ENCODE results near the gene COX10.
"Not testable (repeated sequence)": the region's sequence is repeated elsewhere in the genome, so short reads cannot be mapped to it uniquely, and the experiment has no call there.

Gene COX10

DNA sequence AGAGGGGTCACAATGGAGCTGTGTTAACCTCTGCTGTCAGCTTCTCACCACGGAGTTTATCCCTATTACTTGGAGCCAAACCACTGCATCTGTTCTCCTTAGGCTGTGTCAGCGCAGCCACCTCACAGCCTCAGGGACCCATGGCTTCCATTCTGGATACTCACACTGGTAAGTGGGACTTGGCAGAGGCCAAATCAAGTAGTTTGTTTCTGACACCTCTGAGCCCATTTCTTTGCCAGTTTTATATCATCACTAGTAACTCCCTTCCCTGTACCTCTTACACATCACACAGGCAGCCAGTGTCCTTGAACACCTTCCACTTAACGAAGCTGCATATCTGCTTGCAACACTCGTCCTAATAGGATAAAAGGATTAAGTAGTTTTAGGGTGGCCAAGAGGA is 108.5 kb downstream of the COX10 start:
- DNase-seq (ENCODE audit: low read depth): not testable (repeated sequence)

DNA sequence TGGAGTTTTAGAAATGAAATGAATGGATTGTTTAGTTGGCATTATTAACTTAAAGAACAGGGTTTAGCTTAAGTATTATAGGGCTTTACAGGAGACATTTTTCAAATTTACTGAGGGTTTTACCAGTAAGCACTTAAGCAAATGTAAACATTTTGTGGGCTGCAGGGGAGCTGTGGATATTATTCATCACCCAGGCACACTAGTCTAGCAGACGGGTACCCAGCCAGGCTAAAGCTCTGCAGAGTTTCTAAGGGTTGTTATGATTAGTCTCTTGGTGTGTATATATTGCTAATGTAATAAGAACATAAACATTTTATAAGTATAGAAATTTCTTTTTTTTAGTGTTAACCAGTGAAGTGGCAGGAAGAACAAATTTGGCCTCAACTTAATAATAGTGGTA is 110.6 kb downstream of the COX10 start:
- not testable (repeated sequence) for DNase-seq (ENCODE audit: low read depth)

DNA sequence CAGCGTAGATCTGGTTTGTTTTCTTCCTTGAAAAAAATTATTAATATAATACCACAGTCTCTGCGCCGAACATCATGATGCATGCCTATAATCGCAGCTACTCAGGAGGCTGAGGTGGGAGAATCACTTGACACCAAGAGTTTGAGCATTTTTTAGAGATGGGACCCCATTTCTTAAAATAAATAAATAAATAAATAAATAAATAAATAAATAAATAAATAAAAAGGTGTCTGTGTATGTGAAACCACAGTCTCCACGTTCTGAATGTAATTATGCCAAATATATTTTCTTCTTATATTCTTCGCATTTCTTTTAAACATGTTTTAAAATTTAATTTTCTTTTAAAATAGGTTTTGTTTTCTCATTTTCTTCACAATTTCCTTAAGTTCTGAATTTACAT is 112.8 kb downstream of the COX10 start:
- DNase-seq (ENCODE audit: low read depth): not testable (repeated sequence)

DNA sequence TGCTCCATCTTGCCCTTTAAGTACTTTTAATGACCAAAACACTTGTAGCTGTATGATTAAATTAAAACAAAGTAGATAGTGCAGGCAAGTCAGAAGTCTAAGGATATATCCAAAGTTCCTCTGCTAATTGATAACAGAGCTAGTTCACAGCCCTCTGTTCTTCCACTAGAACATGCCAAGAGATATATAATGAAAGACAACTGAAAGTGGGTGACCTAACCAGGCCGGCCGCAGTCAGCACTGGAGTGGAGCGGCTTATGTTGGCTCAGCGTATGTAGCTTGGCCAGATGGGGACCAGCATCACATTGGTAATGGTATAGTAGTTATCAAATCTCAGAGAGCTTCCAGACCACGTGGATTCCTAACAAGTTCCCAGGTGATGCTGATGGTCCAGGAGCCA is 115.2 kb downstream of the COX10 start:
- DNase-seq (ENCODE audit: low read depth): not testable (repeated sequence)

DNA sequence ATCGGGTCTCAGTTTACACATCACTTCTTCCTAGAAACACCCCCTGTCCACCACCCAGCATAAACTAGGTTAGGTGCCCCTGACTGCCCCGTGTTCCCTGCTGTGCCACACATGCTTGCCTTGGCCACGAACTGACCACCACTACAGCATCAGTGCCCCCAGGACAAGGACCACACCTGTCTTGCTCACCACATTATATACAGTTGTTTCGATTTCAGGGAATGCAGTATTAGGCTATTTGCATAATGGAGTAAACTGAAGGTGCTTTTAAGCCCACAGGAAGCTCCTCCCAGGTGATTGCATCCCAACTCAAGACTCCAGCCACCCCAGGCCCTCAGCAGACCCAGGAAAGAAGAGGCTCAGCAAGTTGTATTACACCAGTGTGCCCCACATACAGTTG is 117.1 kb downstream of the COX10 start:
- not testable (repeated sequence) for DNase-seq (ENCODE audit: low read depth)

DNA sequence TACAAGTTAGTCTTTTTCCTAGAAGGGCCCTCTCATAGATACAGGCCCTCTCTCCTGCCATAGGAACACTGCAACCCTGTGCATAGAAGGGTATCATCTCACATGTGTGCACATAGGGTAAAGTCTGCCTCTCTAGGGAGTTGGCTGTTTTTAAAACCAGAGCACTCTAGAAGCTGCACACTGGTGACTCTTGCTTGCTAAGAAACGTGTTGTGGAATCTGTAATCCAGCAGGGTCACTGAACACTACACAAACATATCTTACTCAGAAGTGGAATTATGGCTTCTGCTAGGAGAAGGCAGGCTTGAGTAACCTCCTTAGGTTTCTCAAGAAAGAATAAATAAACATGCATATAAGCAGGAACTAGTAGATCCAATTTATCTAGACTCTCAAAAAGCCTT is 121.5 kb downstream of the COX10 start:
- DNase-seq (ENCODE audit: low read depth): not testable (repeated sequence)

DNA sequence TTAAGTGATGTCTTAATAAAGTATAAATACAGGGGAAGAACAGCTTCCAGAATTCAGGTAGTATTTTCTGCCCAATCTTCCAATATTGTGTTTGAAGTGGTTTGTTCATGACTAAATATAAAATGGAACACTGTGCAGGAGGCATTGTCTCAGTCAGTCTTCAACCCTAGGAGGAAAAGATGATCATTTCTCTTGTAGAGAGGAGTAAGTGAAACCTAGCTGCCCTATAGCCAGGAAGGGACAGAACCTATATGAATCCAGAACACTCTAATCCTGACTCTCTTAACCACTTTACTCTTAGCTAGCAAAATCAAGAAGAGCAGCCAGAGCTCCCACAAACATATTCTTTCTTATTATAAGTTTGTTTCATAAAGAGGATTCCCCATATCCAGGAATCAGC is 122.2 kb downstream of the COX10 start:
- DNase-seq (ENCODE audit: low read depth): not testable (repeated sequence)

DNA sequence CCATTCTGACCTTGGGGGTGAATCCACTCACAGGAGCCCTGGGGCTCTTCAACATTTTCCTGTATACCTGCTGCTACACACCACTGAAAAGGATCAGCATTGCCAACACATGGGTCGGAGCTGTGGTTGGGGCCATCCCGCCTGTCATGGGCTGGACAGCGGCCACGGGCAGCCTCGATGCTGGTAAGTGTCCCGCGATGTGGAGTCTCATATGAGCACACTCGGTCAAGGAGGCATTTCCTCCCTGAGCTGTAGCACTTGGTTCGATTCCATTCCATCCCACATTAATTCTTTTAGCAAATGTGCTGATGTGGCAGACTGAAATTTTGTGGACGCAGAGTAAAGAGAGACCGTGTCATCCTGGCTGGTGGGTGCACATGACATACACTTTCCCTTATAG is 122.7 kb downstream of the COX10 start:
- DNase-seq (ENCODE audit: low read depth): not testable (repeated sequence)

DNA sequence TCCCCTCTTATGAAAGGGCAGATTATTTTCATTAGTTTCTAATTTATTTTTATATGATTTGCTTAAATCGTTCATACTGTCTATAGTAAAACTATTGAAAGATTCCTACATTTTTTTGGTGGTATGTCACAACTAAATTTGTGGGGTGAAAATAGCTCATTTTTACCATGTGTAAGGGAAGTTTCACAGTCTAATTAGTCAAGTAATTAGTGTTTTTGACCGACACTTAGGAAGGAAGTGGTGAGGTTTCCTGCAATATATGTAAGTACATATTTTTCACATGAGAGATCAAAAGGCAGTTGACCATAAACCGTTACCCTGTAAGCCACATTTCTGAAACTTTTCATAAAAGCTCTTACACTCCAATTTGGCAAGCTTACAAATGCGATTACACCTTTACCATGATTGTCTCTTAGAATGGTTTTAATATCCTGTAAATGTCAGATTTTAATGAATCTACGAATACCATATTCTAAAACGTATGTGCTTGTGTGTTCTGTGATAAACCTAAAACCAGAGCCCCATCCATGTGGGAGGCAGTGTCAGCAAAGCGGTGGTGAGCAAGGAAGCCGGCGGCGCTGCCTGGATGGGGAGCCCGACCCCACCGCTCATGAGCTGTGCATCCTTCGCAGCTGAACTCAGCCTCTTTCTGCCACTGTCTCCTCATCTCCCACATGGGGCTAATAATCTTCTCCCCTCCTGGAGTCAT is 123.5 kb downstream of the COX10 start:
- not testable (repeated sequence) for DNase-seq (ENCODE audit: low read depth)

DNA sequence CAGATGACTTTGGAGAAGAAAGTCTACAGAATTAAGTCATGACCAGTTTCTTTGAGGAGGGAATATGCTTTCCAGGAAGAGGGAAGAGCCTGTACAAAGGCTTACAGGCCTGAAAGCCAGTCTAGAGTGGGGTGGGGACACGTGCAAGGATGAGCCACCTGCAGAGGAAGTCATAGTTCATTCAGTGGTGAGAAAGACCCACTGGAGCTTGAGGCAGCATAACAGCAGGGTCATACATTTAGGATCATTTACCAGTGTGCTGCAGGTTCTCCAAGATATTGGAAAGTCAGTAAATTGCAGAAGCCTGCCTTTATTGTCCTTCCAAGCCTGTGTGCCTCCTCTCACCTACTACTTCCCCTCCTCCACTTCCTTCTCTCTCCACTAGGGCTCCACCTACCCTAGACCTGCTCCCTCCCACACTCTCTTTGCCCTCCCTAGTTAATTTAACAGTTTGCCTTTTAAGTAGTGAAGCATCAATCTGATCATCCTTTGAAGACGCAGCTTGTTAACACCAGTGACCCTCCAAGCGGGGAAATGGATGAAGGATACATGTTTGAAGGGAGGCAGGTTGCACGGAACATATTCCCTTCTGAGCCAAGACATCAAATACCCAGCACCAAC is 127.2 kb downstream of the COX10 start:
- DNase-seq (ENCODE audit: low read depth): no peak

DNA sequence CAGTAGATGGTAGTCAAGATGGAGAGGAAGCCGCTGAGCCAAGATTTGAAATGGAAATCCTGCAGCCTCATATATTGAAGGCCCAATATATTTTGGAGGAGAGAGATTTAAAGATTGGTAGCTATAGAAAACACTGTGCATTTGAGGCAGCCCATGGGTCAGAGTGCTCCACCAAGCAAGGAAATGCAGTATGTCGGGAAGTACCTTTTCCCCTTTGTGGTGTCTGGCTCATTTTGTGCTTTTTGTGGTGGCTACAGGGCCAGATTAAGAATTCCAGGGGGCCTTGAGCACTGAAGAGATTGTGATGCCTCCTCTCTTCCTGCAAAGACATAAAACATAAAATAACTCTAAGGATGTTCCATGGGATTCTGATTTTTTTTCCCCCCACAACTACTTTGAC is 127.8 kb downstream of the COX10 start:
- DNase-seq (ENCODE audit: low read depth): no peak

DNA sequence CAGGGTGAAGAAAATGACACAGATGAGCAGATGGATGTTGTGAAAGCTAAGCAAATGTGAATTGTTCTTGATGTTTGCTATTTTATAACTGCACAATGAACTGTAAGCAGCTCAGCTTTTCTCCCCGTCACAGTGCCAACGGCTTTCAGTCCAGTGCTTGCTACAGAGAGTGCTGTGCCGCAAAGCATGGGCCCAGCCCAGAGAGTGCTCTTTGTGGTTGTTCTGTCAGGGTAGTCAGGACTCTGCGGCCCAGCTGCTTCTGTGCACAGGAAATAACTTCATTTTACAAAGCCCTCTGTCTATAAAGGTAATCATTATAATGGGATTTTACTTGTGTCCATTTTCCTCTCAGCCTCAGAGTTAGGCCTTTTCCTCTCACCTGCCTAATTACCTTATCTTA is 128.3 kb downstream of the COX10 start:
- no peak for DNase-seq (ENCODE audit: low read depth)

DNA sequence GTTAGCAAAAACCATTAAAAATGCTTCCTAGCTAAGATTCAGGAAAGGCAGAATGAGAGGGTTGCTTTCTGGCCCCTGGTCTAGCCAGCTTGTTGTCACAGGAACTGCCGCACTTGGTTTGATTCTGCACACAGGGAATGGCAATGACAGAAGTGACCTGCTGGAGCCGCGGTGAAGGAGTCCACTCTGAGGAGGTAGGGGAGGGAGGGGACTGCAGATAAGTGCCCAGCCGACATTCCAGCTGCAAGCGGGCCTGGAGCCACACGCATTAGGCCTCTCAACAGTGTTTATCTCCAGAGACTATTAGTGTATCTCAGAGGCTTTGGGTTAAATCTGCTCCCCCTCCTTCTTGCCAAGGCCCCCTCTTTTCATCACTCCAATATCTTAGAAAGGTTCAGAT is 128.7 kb downstream of the COX10 start:
- DNase-seq (ENCODE audit: low read depth): no peak

DNA sequence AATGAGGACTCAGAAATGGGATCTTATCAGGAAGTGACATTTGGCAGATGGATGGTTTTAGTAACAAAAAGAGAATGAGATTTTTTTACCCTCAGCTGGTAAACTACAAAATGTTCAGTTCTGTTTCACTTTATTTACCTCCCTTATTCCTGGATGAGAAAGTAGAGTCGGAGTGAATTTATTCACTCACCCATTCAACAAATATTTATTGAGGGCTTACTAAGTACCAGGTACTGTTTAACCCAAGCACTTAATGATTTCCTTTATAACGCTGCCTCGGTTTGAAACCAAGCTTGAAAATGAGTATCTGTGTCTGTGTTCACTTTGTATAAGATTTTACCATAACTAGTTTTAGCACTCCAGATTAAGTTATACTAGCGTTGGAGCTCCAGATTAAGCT is 129.3 kb downstream of the COX10 start:
- DNase-seq (ENCODE audit: low read depth): no peak

DNA sequence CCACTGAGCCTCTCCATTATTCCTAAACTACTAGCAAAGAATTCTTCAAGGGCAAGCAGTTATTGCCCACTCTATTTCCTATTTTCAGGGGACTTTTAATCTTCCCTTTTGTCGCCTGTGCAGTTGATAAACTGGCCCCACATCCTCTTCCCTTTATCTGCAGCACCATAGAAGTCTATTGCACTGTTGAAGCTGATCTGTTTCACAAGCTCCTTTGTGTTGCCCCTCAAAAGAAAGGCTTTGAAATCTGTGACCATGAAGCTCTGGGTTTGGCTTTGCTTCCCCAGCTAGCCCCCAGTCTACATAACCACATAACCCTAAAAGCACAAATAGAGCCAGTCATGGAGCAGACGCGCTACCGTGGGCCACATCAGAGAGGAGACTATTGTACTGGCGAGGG is 130.3 kb downstream of the COX10 start:
- no peak for DNase-seq (ENCODE audit: low read depth)

DNA sequence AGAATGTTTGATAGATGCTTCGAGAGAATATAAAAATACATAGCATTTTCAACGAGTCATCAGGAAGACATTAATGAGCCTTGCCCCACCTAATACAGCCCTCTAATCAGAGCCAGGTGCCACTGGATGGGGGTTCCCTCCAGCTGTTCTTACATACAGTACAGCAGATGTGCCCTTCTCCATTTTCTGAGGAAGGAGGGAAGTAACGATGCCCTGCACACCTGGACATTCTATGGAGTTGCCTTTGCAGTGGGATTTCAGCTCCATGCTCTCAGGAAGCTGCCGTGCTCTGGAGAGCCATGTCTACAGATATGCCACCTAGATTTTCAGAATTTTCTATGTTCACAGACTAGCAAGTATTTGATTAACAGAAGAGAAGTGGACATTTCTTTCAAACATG is 131.1 kb downstream of the COX10 start:
- no peak for DNase-seq (ENCODE audit: low read depth)

DNA sequence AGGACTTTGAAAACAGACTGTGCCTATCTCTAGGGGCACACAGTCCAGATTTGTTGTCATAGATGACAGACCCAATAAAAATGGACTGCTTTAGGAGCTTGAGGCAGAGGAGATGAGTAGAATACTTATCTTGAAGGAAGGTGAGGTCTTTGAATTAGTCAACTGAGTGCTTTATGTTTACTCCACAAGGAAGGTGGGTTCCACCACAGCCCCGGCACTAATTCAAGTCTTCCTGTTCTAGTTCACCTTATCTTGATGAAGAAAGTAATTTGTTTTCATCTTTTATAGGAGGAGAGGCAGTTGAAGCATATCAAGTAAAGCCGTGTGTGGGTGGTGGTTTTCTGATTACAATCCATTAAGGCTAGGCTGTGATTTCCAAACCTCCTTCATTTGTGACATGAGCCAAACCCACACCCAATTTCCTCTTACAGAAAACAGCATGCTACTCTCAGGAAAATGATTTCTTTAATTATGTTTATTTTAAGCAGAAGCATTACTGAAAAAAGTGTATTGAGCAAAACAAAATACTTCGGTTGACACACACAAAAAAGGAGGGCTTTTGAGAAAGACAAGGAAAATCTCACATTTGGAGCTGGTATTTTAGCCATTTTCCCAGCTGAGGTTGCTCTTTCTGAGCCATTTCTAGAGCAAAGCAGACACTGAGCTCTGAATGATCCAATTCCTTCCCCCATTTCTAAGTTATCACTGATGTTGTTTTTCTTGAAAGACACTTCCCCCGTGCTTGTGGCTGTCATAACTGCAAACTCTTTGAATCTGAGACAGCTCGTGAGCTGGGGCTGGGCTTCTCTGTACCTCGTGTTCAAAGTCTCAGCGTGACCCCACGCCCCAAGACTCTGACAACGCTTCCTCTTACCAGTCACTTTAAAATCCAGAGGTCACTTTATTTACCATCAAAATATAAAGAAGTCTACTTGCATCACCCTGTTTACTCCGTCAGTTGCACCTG is 132.0 kb downstream of the COX10 start:
- peak; percentile 34 for DNase-seq (ENCODE audit: low read depth)

DNA sequence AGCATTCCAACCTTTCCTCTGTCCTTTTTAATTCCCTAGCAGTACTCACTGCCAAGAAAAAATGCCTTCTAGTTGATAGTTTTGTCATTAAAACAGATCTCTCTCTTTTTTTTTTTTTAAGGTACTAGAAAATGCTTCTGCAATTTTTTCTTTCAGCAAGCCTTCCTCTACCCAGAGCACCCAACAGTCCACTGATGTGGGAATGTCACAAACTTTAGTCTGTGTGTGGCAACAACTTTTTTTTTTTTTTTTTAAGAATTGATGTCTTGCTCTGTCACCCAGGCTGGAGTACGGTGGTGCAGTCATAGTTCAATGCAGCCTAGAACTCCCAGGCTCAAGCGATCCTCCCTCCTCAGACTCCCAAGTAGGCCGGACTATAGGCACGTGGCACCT is 132.7 kb downstream of the COX10 start:
- no peak for DNase-seq (ENCODE audit: low read depth)

DNA sequence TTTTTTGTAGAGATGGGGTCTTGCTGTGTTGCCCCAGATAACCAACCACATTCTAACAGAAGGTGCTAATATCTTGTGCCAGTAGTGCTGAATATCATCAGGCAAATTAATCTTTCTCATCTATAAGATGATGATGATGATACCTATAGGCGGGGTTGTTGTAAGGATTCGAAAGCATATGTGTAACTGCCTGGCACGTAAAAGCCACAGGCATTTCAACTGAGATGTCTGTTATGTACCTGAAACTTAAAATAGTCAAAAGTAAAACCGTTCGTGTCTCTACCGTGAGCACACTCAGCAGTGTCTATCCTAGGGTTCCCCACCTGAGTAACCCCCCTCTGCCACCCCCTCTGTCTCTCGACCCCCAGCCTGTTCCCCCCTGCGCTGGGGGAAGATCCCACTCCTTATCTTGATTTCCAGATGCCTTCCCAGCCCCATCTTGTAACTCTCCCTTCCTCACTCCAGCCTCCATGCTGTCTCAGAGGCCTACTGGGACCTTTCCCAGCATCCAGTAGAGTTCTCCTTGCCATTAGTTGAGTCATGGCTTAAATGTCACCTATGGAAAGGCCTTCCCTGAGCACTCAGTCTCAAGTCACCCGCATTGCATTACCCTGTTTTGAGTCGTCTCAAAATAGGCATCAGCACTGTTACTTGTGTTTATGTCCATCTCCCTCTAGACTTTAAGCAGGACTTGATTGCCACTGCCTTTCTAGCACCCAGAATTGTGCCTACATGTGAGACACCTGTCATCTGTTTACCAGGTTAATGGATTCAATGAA is 133.3 kb downstream of the COX10 start:
- DNase-seq (ENCODE audit: low read depth): no peak

DNA sequence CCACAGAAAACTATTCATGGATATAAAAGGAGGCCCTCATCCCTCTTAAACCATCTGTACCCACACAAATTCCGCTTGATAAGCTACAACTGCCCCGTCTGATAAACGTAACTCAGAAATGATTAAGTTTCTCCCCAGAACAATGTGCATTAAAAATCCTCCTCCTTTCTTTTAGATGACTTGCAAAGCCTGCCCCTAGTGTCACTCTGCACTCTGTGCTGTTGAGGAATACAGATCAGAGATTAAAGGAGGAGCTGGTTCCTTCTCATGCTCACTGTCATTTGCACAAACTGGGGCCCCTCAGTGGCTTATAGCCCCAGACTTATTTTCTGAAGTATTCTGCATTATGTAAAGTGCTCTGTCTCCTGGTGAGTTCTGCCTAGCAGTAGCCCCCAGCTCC is 134.1 kb downstream of the COX10 start:
- no peak for DNase-seq (ENCODE audit: low read depth)

DNA sequence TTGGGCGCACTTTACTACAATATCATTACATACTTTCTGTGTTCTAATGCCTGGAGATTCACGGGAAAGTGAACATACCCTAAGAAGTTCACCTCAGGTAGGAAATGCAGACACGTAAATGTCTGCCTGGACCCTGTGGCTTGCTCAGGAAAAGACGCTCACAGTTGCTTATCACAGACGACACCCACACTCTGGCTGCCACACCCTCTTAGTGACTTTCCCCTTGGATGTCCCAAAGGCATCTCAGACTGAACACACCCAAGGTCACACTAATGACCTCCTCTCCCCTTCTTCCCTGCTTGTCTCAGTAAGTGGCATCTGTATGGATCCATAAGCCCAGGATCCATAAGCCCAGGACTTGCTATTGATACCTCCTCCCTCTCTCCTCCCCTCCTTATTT is 134.8 kb downstream of the COX10 start:
- DNase-seq (ENCODE audit: low read depth): no peak

DNA sequence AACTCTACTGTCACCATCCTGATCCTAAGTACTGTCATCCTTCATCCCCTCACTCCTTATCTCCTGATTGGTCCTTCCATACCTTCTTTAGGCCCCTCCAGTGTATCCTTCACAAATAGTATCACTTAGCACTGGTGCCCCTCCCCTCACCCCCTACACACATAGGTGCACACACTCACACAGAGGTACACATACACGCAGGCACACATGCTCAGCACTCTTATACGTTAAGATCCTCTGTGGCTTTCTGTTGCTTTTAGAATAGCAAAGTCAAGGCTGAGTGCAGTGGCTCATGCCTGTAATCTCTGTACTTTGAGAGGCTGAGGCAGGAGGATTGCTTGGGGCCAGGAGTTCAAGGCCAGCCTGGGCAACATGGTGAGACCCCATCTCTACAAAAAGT is 135.2 kb downstream of the COX10 start:
- no peak for DNase-seq (ENCODE audit: low read depth)

All from stimulated activated CD8-positive, alpha-beta memory T cell treated with anti-CD3 and anti-CD28 coated beads, Interleukin-15, amount 100 ng/mL, for 1 hour (primary cell).